IMR-90 (cell line): ENCODE data around the gene IL12A. TPM values are rescaled to one million over a fixed set of nuclear protein-coding genes. Genes with fewer than 3 reads are reported as not detected.

Experiments used
- ATAC-seq: fragments of 200-7000 bp; cut with Tn5 transposase; 2 replicates; pipeline ENCODE4 v1.9.1; 2020; ENCODE audit warnings: low read depth, mild to moderate bottlenecking, moderate library complexity
- BruUV-seq: library from RNA; stranded (reverse); fragments of 400-500 nt; replicated peaks from 2 replicates; lab custom pipeline; 2021; lab: Mats Ljungman, UMichigan
- CTCF ChIA-PET: fragments of 300-600 bp; formaldehyde crosslinking; extraction: SDS; loops from one replicate; lab custom pipeline; 2021; ENCODE audit warnings: antibody characterized with exemption; lab: Yijun Ruan, JAX
- POLR2A ChIA-PET: fragments of 300-600 bp; sonication (Branson Sonifier 250); formaldehyde crosslinking; loops from one replicate; lab custom pipeline; 2022; ENCODE audit warnings: antibody characterized with exemption; ENCODE audit not compliant: unreplicated experiment; lab: Charles Lee
- DNase-seq: peaks from one replicate; pipeline ENCODE4 v3.0.0; 2013
- H2AFZ ChIP-seq: replicated peaks from 2 replicates; pipeline ENCODE3; 2013; ENCODE audit warnings: low read length, mild to moderate bottlenecking; ENCODE audit not compliant: poor library complexity
- H2AK5ac ChIP-seq: 2 replicates; pipeline ENCODE4 v1.6.1; 2013; ENCODE audit warnings: low read depth, low read length, inconsistent platforms
- H2AK9ac ChIP-seq: replicated peaks from 2 replicates; pipeline ENCODE3; 2013; ENCODE audit warnings: mild to moderate bottlenecking, low read depth, low read length, moderate library complexity; ENCODE audit not compliant: poor library complexity
- H2BK120ac ChIP-seq: 2 replicates; pipeline ENCODE4 v1.6.1; 2013; ENCODE audit warnings: low read depth, low read length, inconsistent platforms
- H2BK15ac ChIP-seq: 3 replicates; pipeline ENCODE4 v1.6.1; 2013; ENCODE audit warnings: low read depth, low read length, inconsistent platforms
- H2BK20ac ChIP-seq: 2 replicates; pipeline ENCODE4 v1.6.1; 2013; ENCODE audit warnings: low read depth, mild to moderate bottlenecking, inconsistent platforms, low read length, moderate library complexity
- H2BK5ac ChIP-seq: 2 replicates; pipeline ENCODE4 v1.6.1; 2013; ENCODE audit warnings: mild to moderate bottlenecking, low read depth, low read length, inconsistent platforms; ENCODE audit not compliant: poor library complexity, severe bottlenecking
- H3K14ac ChIP-seq: replicated peaks from 2 replicates; pipeline ENCODE4 v1.6.1; 2013; ENCODE audit warnings: low read depth, low read length, inconsistent platforms
- H3K18ac ChIP-seq: 2 replicates; pipeline ENCODE4 v1.6.1; 2013; ENCODE audit warnings: low read depth, low read length, control low read depth
- H3K23ac ChIP-seq: 2 replicates; pipeline ENCODE4 v1.6.1; 2013; ENCODE audit warnings: low read depth, low read length, inconsistent platforms
- H3K27ac ChIP-seq: 2 replicates; pipeline ENCODE4 v1.5.1; 2013; ENCODE audit warnings: mild to moderate bottlenecking, control low read depth, low read length; ENCODE audit not compliant: insufficient read depth
- H3K27me3 ChIP-seq: 2 replicates; pipeline ENCODE4 v1.6.1; 2013; ENCODE audit warnings: low read length; ENCODE audit not compliant: control insufficient read depth, insufficient read depth
- H3K36me3 ChIP-seq: 2 replicates; pipeline ENCODE4 v1.6.1; 2013; ENCODE audit warnings: low read length, mixed read lengths; ENCODE audit not compliant: control insufficient read depth, insufficient read depth
- H3K4ac ChIP-seq: 2 replicates; pipeline ENCODE4 v1.6.1; 2013; ENCODE audit warnings: low read depth, low read length, inconsistent platforms
- H3K4me1 ChIP-seq: 2 replicates; pipeline ENCODE4 v1.6.1; 2013; ENCODE audit warnings: low read length, mixed read lengths; ENCODE audit not compliant: control insufficient read depth, insufficient read depth
- H3K4me2 ChIP-seq: 2 replicates; pipeline ENCODE4 v1.6.1; 2013; ENCODE audit warnings: low read depth, mild to moderate bottlenecking, control low read depth, low read length, moderate library complexity
- H3K4me3 ChIP-seq: 2 replicates; pipeline ENCODE4 v1.5.1; 2013; ENCODE audit warnings: low read depth, mild to moderate bottlenecking, control low read depth, low read length, moderate library complexity; ENCODE audit not compliant: insufficient read depth
- H3K56ac ChIP-seq: 2 replicates; pipeline ENCODE4 v1.6.1; 2013; ENCODE audit warnings: low read length, inconsistent platforms; ENCODE audit not compliant: insufficient read depth; ENCODE audit errors: extremely low read depth
- H3K79me1 ChIP-seq, 2 experiments: 2 replicates each; pipeline ENCODE4 v1.6.1; 2013; ENCODE audit warnings: low read length in 2 of 2, inconsistent platforms in 1 of 2, low read depth in 1 of 2
- H3K9ac ChIP-seq: 2 replicates; pipeline ENCODE4 v1.6.1; 2013; ENCODE audit warnings: low read depth, low read length, control low read depth
- H3K9me1 ChIP-seq: 2 replicates; pipeline ENCODE4 v1.6.1; 2013; ENCODE audit warnings: low read length, inconsistent platforms; ENCODE audit not compliant: insufficient read depth
- H3K9me3 ChIP-seq: 2 replicates; pipeline ENCODE4 v1.6.1; 2013; ENCODE audit warnings: low read length; ENCODE audit not compliant: control insufficient read depth, insufficient read depth
- H4K20me1 ChIP-seq: 2 replicates; pipeline ENCODE4 v1.6.1; 2013; ENCODE audit warnings: low read length, inconsistent platforms; ENCODE audit not compliant: insufficient read depth
- H4K5ac ChIP-seq: 2 replicates; pipeline ENCODE4 v1.6.1; 2013; ENCODE audit warnings: mild to moderate bottlenecking, low read depth, low read length, control low read depth
- H4K8ac ChIP-seq, 2 experiments: 2 replicates each; pipeline ENCODE4 v1.6.1; 2013; ENCODE audit warnings: low read depth in 2 of 2, low read length in 2 of 2, control low read depth in 1 of 2, inconsistent platforms in 1 of 2
- H4K91ac ChIP-seq: 2 replicates; pipeline ENCODE4 v1.6.1; 2013; ENCODE audit warnings: low read depth, low read length, inconsistent platforms; ENCODE audit not compliant: insufficient read depth
- ELK1 ChIP-seq: fragments of 150-350 bp; IDR thresholded peaks from 2 replicates; pipeline ENCODE4 v1.6.1; 2016; ENCODE audit warnings: low read depth, mild to moderate bottlenecking, low read length, moderate library complexity, borderline replicate concordance
- MXI1 ChIP-seq: IDR thresholded peaks from 2 replicates; pipeline ENCODE4 v1.6.1; 2012; ENCODE audit warnings: low read depth, mild to moderate bottlenecking, low read length, moderate library complexity, borderline replicate concordance
- RCOR1 ChIP-seq: IDR thresholded peaks from 2 replicates; pipeline ENCODE4 v1.6.1; 2012; ENCODE audit warnings: mild to moderate bottlenecking, low read length, improper control_type of control experiment; ENCODE audit not compliant: insufficient replicate concordance
- WGBS, 2 experiments: methylation state at CpG; one replicate each; pipeline versions ENCODE4 v1.1.5 to v1.1.7; 2013; ENCODE audit warnings: missing lambda C conversion rate in 2 of 2; ENCODE audit not compliant: insufficient read length in 1 of 2; ENCODE audit errors: extremely low coverage in 2 of 2; 5-methylcytosine and 5-hydroxymethylcytosine counted together
- dilution Hi-C: fragments of 300-500 bp; cut with HindIII; formaldehyde crosslinking; loops from one replicate; pipeline ENCODE4 v1.14.3; 2018; ENCODE audit warnings: low sequenced_read_pairs; ENCODE audit not compliant: unreplicated experiment
- in situ Hi-C: fragments of 300-500 bp; cut with MboI; formaldehyde crosslinking; loops from 3 replicates; pipeline ENCODE4 v1.14.3; 2019; ENCODE audit warnings: low sequenced_read_pairs, inconsistent platforms, mixed read lengths
- intact Hi-C: fragments of 100-400 bp; cut with micrococcal nuclease; formaldehyde crosslinking; loops from 2 replicates; pipeline ENCODE4 v1.10.0; 2022
- polyA plus RNA-seq, 3 experiments: library from polyadenylated mRNA; depleted of rRNA; stranded (reverse); fragments of >200 nt; gene quantifications; 2 replicates each; pipeline ENCODE4 v1.2.3, GENCODE V29; 2012; ENCODE audit warnings: low replicate concordance in 1 of 3
- total RNA-seq: library from RNA; depleted of rRNA; stranded (reverse); fragments of >200 nt; gene quantifications from 2 replicates; pipeline ENCODE4 v1.2.3, GENCODE V29; 2012
- TF ChIP-seq, protein P1 (sequence below): conservative IDR thresholded peaks from 2 replicates; pipeline ENCODE4 v1.5.1; 2012; ENCODE audit warnings: mild to moderate bottlenecking, low read depth, low read length, improper control_type of control experiment

The IL12A gene
- total and polyA plus RNA-seq, 2 of the 4 experiments (the other 2 are of a cell fraction) = 0.90 to 2.9 TPM

- DNase-seq (no peak), ATAC-seq (no peak)
- H3K27ac ChIP-seq = no peak overlapping the region
- H3K36me3 ChIP-seq = no peaks in the 10 kb centered on the region
- H2BK120ac ChIP-seq = no peak overlapping the region
- no peak overlapping the region for H3K18ac ChIP-seq
- no peak overlapping the region for H3K56ac ChIP-seq
- dilution Hi-C loops (no loop called here), in situ Hi-C loops (loop anchor here (5.0 to 25.0 kb wide), 3 partner anchors 119 to 739 kb away; no protein-coding TSS in a partner anchor), intact Hi-C loops (no loop called here)
- H2AFZ ChIP-seq = no peak overlapping the region
- no peak overlapping the region for H4K91ac ChIP-seq
- no peak overlapping the region; the same call in 1 of the 2 replicates for H3K14ac ChIP-seq
- H2BK5ac ChIP-seq = no peak overlapping the region
- no peaks in the 10 kb centered on the region for H3K27me3 ChIP-seq
- no peak overlapping the region for H2AK5ac ChIP-seq
- no peak overlapping the region for H2BK20ac ChIP-seq
- H3K4me2 ChIP-seq = no peak overlapping the region
- no peaks in the 10 kb centered on the region for H3K9me3 ChIP-seq
- no peak overlapping the region for H3K4ac ChIP-seq
- H2AK9ac ChIP-seq = no peak overlapping the region
- H3K9me1 ChIP-seq = peaks cover 3% of the 10 kb centered on the region; the same call in 1 of the 2 replicates
- no peak overlapping the region for H4K5ac ChIP-seq
- H3K4me3 ChIP-seq = no peak overlapping the region
- H4K8ac ChIP-seq = no peak overlapping the region
- no peak overlapping the region for H3K9ac ChIP-seq
- no peak for TF ChIP-seq RCOR1
- TF ChIP-seq, protein P1, sequence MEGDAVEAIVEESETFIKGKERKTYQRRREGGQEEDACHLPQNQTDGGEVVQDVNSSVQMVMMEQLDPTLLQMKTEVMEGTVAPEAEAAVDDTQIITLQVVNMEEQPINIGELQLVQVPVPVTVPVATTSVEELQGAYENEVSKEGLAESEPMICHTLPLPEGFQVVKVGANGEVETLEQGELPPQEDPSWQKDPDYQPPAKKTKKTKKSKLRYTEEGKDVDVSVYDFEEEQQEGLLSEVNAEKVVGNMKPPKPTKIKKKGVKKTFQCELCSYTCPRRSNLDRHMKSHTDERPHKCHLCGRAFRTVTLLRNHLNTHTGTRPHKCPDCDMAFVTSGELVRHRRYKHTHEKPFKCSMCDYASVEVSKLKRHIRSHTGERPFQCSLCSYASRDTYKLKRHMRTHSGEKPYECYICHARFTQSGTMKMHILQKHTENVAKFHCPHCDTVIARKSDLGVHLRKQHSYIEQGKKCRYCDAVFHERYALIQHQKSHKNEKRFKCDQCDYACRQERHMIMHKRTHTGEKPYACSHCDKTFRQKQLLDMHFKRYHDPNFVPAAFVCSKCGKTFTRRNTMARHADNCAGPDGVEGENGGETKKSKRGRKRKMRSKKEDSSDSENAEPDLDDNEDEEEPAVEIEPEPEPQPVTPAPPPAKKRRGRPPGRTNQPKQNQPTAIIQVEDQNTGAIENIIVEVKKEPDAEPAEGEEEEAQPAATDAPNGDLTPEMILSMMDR = no peak
- no peak for TF ChIP-seq ELK1
- TF ChIP-seq MXI1 = no peak
- H3K23ac ChIP-seq = no peak overlapping the region
- ChIA-PET CTCF (no interaction called here), POLR2A (interaction anchor here (1.1 kb wide), 1 partner anchor 72 kb away, joined by 3 read pairs; no protein-coding TSS in a partner anchor)
- BruUV-seq = no TSS peak
- no peaks in the 10 kb centered on the region; a peak in 1 of 4 replicates for H3K79me1 ChIP-seq
- H3K4me1 ChIP-seq = peaks cover 2% of the 10 kb centered on the region
- no peak overlapping the region for H2BK15ac ChIP-seq
- no peaks in the 10 kb centered on the region for H4K20me1 ChIP-seq
- WGBS, 2 experiments = no CpG with 5 or more reads among the region's 7 CpGs
Measured at GRCh38 chr3:160001148-160001760, 12.6 kb downstream of the IL12A start.
